T-cell (primary cell): Measurements from ENCODE around the gene SRSF2. TPM values are rescaled to one million over a fixed set of nuclear protein-coding genes. Genes with fewer than 3 reads are reported as not detected.

ENCODE experiments used
- ATAC-seq, 4 experiments: fragments of 200-7000 bp in 3 of 4; fragments of 150-1000 bp in 1 of 4; cut with Tn5 transposase; replicated peaks in 1 of 4; 1 replicate in 3 of 4; 2 replicates in 1 of 4; pipeline ENCODE4 v1.10.0; 2021; ENCODE audit warnings: moderate library complexity in 3 of 4, mild to moderate bottlenecking in 2 of 4, moderate number of reproducible peaks in 1 of 4
- CTCF ChIA-PET, 2 donors: fragments of 300-600 bp; sonication (Branson Sonifier 250); formaldehyde crosslinking; loops; one replicate each; lab custom pipeline; 2022; ENCODE audit warnings: antibody characterized with exemption in 2 of 2; lab: Charles Lee
- POLR2A ChIA-PET, 2 donors: fragments of 300-600 bp; sonication (Branson Sonifier 250); formaldehyde crosslinking; loops; one replicate each; lab custom pipeline; 2022; ENCODE audit warnings: antibody characterized with exemption in 2 of 2; lab: Charles Lee
- DNase-seq, 35 experiments: peaks; one replicate each; pipeline versions ENCODE4 v3.0.0 to v3.0.0-alpha.2; 2013 to 2023
- H3K27ac ChIP-seq: one replicate; pipeline ENCODE4 v1.5.1; 2013; ENCODE audit warnings: low read length
- H3K27me3 ChIP-seq, 2 experiments: replicated peaks in 1 of 2; 1 replicate in 1 of 2; 2 replicates in 1 of 2; pipeline versions ENCODE4 v1.6.1 to v1.7.0; 2013; ENCODE audit warnings: low read length in 1 of 2, mixed read lengths in 1 of 2; ENCODE audit not compliant: control insufficient read depth in 2 of 2, insufficient read depth in 2 of 2; ENCODE audit errors: extremely low read depth in 1 of 2
- H3K36me3 ChIP-seq, 2 donors: 1 replicate in 1 of 2; 2 replicates in 1 of 2; pipeline versions ENCODE4 v1.6.1 to v1.7.0; 2013; ENCODE audit warnings: low read length in 1 of 2; ENCODE audit not compliant: control insufficient read depth in 2 of 2, insufficient read depth in 1 of 2; ENCODE audit errors: extremely low read depth in 1 of 2
- H3K4me1 ChIP-seq, 2 experiments: 1 replicate in 1 of 2; 2 replicates in 1 of 2; pipeline versions ENCODE4 v1.6.1 to v1.7.0; 2013; ENCODE audit warnings: low read length in 2 of 2, mixed read lengths in 1 of 2; ENCODE audit not compliant: insufficient read depth in 2 of 2, control insufficient read depth in 1 of 2; ENCODE audit errors: extremely low read depth in 1 of 2
- H3K4me3 ChIP-seq, 2 donors: 1 replicate in 1 of 2; 2 replicates in 1 of 2; pipeline versions ENCODE4 v1.5.1 to v1.7.0; 2013; ENCODE audit warnings: mild to moderate bottlenecking in 2 of 2, low read length in 1 of 2, moderate library complexity in 1 of 2; ENCODE audit not compliant: control insufficient read depth in 1 of 2; ENCODE audit errors: extremely low read depth in 1 of 2
- H3K9me3 ChIP-seq: 2 replicates; pipeline ENCODE4 v1.7.0; 2013
- H3K27ac Mint-ChIP-seq, 2 donors: one replicate each; pipeline ENCODE4 v1.8.0; 2020 to 2021; ENCODE audit warnings: mild to moderate bottlenecking in 2 of 2, mixed read lengths in 2 of 2
- H3K27me3 Mint-ChIP-seq, 2 donors: one replicate each; pipeline ENCODE4 v1.8.0; 2021 to 2022; ENCODE audit warnings: mixed read lengths in 2 of 2
- H3K36me3 Mint-ChIP-seq: one replicate; pipeline ENCODE4 v1.8.0; 2021; ENCODE audit warnings: mixed read lengths
- H3K4me1 Mint-ChIP-seq, 3 donors: one replicate each; pipeline ENCODE4 v1.8.0; 2020 to 2022; ENCODE audit warnings: mixed read lengths in 3 of 3, mild to moderate bottlenecking in 1 of 3
- H3K4me3 Mint-ChIP-seq, 3 donors: one replicate each; pipeline ENCODE4 v1.8.0; 2020 to 2022; ENCODE audit warnings: mild to moderate bottlenecking in 3 of 3, mixed read lengths in 3 of 3, moderate library complexity in 3 of 3
- H3K9me3 Mint-ChIP-seq, 3 donors: one replicate each; pipeline ENCODE4 v1.8.0; 2020 to 2022; ENCODE audit warnings: mixed read lengths in 3 of 3
- WGBS: methylation state at CpG from one replicate; pipeline ENCODE4 v1.1.5; 2013; ENCODE audit warnings: missing lambda C conversion rate; ENCODE audit not compliant: insufficient coverage; 5-methylcytosine and 5-hydroxymethylcytosine counted together
- total RNA-seq, 35 experiments: library from RNA in 6 of 35; stranded (reverse) in 6 of 35; fragments of 120-200 nt in 1 of 35; gene quantifications; one replicate each; pipeline versions ENCODE4 v1.2.1 to v1.2.4 and lab custom pipeline; 2013 to 2026

SRSF2 gene
- total RNA-seq, 5 donors from 2014 or later (not counting 1 experiment from before 2014, with no cell fraction given): 349 to 413 (median 382) TPM

DNA sequence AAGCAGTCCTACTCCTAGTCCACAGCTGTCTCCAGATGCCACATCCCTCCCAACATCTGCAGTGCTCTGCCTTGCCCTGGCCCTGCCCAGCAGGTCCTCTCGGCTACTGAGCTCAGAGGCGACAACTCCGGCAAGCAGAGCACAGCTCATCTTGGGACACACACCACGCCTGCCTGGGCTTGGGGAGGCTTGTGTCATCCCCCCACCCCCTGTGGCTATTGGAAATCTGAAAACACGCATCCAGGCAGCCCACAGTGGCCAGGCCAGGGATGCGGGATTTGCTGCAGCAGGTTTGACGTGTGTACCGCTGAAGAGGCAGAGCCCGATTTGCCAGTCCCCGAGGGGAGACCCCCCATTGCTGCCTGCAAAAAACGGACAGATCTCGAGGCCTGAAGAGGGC lies 51.8 kb downstream of the SRSF2 start:
- no peaks in the 10 kb centered on the region for H3K36me3 ChIP-seq
- peaks cover 0 to 11% of the 10 kb centered on the region in 2 experiments for H3K27me3 ChIP-seq
- H3K27ac ChIP-seq: no peak overlapping the region
- peaks cover 0 to 23% of the 10 kb centered on the region in 2 experiments for H3K4me1 ChIP-seq
- H3K9me3 Mint-ChIP-seq: no peaks in the 10 kb centered on the region
- ChIA-PET POLR2A (interaction anchor here in 1 of 2 donors (0.6 kb wide), 1 partner anchor 243 kb away, joined by 4 read pairs; no protein-coding TSS in a partner anchor), CTCF (no interaction called here)
- peaks cover 8 to 16% (median 10%) of the 10 kb centered on the region in 3 donors for H3K4me1 Mint-ChIP-seq
- peaks cover 4% of the 10 kb centered on the region for H3K36me3 Mint-ChIP-seq
- H3K27ac Mint-ChIP-seq: no peak overlapping the region
- 90% methylated on average over 12 of the region's 12 CpGs for WGBS
- DNase-seq (no peak), ATAC-seq (no peak)
- H3K9me3 ChIP-seq: no peaks in the 10 kb centered on the region
- peaks cover 0 to 2% of the 10 kb centered on the region in 2 donors for H3K27me3 Mint-ChIP-seq
- no peak overlapping the region for H3K4me3 ChIP-seq
- H3K4me3 Mint-ChIP-seq: no peak overlapping the region

GRCh38 chr17:76684756-76685155 lies 52.4 kb downstream of the SRSF2 start:
- no peak overlapping the region for H3K27ac Mint-ChIP-seq
- POLR2A ChIA-PET: interaction anchor here in 1 of 2 donors (0.6 kb wide), 1 partner anchor 244 kb away, joined by 4 read pairs; no protein-coding TSS in a partner anchor
- ATAC-seq: no peak

More at GRCh38 chr17:76684756-76685155, 52.4 kb downstream of the SRSF2 start:
- no peak for DNase-seq
- H3K9me3 ChIP-seq: no peaks in the 10 kb centered on the region
- 94% methylated on average over 2 of the region's 7 CpGs for WGBS
- peaks cover 0 to 11% of the 10 kb centered on the region in 2 experiments for H3K27me3 ChIP-seq
- no peak overlapping the region for H3K27ac ChIP-seq
- CTCF ChIA-PET: no interaction called here
- H3K9me3 Mint-ChIP-seq: no peaks in the 10 kb centered on the region
- H3K4me3 ChIP-seq: no peak overlapping the region
- no peak overlapping the region for H3K4me3 Mint-ChIP-seq
- peaks cover 4% of the 10 kb centered on the region for H3K36me3 Mint-ChIP-seq
- H3K36me3 ChIP-seq: no peaks in the 10 kb centered on the region
- H3K4me1 ChIP-seq: peaks cover 0 to 23% of the 10 kb centered on the region in 2 experiments
- peaks cover 0 to 2% of the 10 kb centered on the region in 2 donors for H3K27me3 Mint-ChIP-seq
- peaks cover 8 to 16% (median 10%) of the 10 kb centered on the region in 3 donors for H3K4me1 Mint-ChIP-seq

Other genes starting within 250 kb of the SRSF2 start
- 10 to 100 TPM; 35.2 to 99.0 (median 74.0) TPM for gene RHBDF2, start 235.9 kb downstream of the SRSF2 start, total RNA-seq
- under 1 TPM; 0.20 to 0.76 (median 0.65) TPM for gene CYGB, start 199.6 kb downstream of the SRSF2 start, total RNA-seq
- gene PRCD, start 197.3 kb downstream of the SRSF2 start, total RNA-seq: 1 to 10 TPM in 2 of 5 donors, under 1 TPM in 3; 0.66 to 1.3 (median 0.92) TPM
- gene ST6GALNAC2, start 151.5 kb downstream of the SRSF2 start, total RNA-seq: 1 to 10 TPM in 3 of 5 donors, under 1 TPM in 2; 0.55 to 4.7 (median 2.1) TPM
- gene ST6GALNAC1, start 93.6 kb downstream of the SRSF2 start, total RNA-seq: 10 to 100 TPM in 1 of 5 donors, 1 to 10 TPM in 4; 2.6 to 20.5 (median 6.6) TPM
- 10 to 100 TPM in 3 of 5 donors, 1 to 10 TPM in 2; 5.9 to 14.7 (median 13.5) TPM for gene MXRA7, start 26.4 kb downstream of the SRSF2 start, total RNA-seq
- gene JMJD6, start 10.7 kb downstream of the SRSF2 start, total RNA-seq: 100 to 1,000 TPM in 1 of 5 donors, 10 to 100 TPM in 4; 48.7 to 155 (median 56.6) TPM
- gene METTL23, start 10.5 kb downstream of the SRSF2 start, total RNA-seq: 10 to 100 TPM; 46.9 to 70.1 (median 60.0) TPM
- 10 to 100 TPM; 30.5 to 41.5 (median 34.6) TPM for gene MFSD11, start 788 bp upstream of the SRSF2 start, total RNA-seq
- 1 to 10 TPM in 2 of 5 donors, under 1 TPM in 3; 0.15 to 2.4 (median 0.79) TPM for gene MGAT5B, start 131.1 kb upstream of the SRSF2 start, total RNA-seq